K562 (cell line): ENCODE data around the gene EXOC2. TPM values are rescaled to one million over a fixed set of nuclear protein-coding genes. Genes with fewer than 3 reads are reported as not detected.

ENCODE experiments used
- ATAC-seq: fragments of 200-7000 bp; cut with Tn5 transposase; 3 replicates; pipeline ENCODE4 v1.9.1; 2020; ENCODE audit warnings: moderate library complexity
- BruUV-seq: library from RNA; stranded (reverse); fragments of 400-500 nt; replicated peaks from 2 replicates; lab custom pipeline; 2021; lab: Mats Ljungman, UMichigan
- CTCF ChIA-PET: fragments of 300-600 bp; formaldehyde crosslinking; extraction: SDS; loops from one replicate; lab custom pipeline; 2021; ENCODE audit warnings: low intra/inter-chr PET ratio; lab: Yijun Ruan, JAX
- POLR2A ChIA-PET: fragments of 300-600, 350-650 bp; sonication (Branson Sonifier 250); formaldehyde crosslinking; extraction: SDS; loops from one replicate; lab custom pipeline; 2021; ENCODE audit warnings: antibody characterized with exemption, inconsistent platforms; lab: Yijun Ruan, JAX
- DNase-seq, 4 experiments: peaks; one replicate each; pipeline versions ENCODE4 v3.0.0 to v3.0.0-alpha.2; 2011 to 2018; ENCODE audit warnings: low spot score in 3 of 4, mixed read lengths in 3 of 4; ENCODE audit errors: extremely low read depth in 1 of 4
- FAIRE-seq: peaks from 2 replicates; lab custom pipeline; 2011; peaks lifted over from hg19 to GRCh38; lab: Jason Lieb, UNC
- H2AFZ ChIP-seq: 2 replicates; pipeline ENCODE4 v1.6.0; 2011; ENCODE audit warnings: low read depth, low read length, control low read depth, inconsistent platforms
- H3K27ac ChIP-seq: fragments of 200-600 bp; 3 replicates; pipeline ENCODE4 v1.8.0; 2011; ENCODE audit warnings: low read depth, mild to moderate bottlenecking, control low read depth, inconsistent platforms, low read length, moderate library complexity, mixed read lengths; ENCODE audit errors: extremely low read depth
- H3K27me3 ChIP-seq, 2 experiments: fragments of 300-600 bp in 1 of 2; 2 replicates in 1 of 2; 3 replicates in 1 of 2; pipeline versions ENCODE4 v1.6.0 to v1.8.0; 2011; ENCODE audit warnings: inconsistent platforms in 2 of 2, low read length in 2 of 2, mild to moderate bottlenecking in 1 of 2, mixed read lengths in 1 of 2, moderate library complexity in 1 of 2; ENCODE audit not compliant: control insufficient read depth in 2 of 2, insufficient read depth in 2 of 2
- H3K36me3 ChIP-seq: fragments of 300-600 bp; 3 replicates; pipeline ENCODE4 v1.8.0; 2011; ENCODE audit warnings: mild to moderate bottlenecking, low read length, inconsistent platforms; ENCODE audit not compliant: control insufficient read depth, insufficient read depth
- H3K4me1 ChIP-seq, 2 experiments: fragments of 200-600 bp in 1 of 2; replicated peaks in 1 of 2; 2 replicates in 1 of 2; 3 replicates in 1 of 2; pipeline versions ENCODE4 v1.5.1 to v1.8.0; 2011; ENCODE audit warnings: inconsistent platforms in 2 of 2, low read length in 2 of 2, mild to moderate bottlenecking in 1 of 2, mixed read lengths in 1 of 2, moderate library complexity in 1 of 2; ENCODE audit not compliant: control insufficient read depth in 2 of 2, insufficient read depth in 2 of 2
- H3K4me2 ChIP-seq: 2 replicates; pipeline ENCODE4 v1.6.1; 2011; ENCODE audit warnings: low read length, control low read depth, inconsistent platforms, mixed read lengths; ENCODE audit not compliant: insufficient read depth
- H3K4me3 ChIP-seq: fragments of 200-600 bp; sonication (generic), shearing (Covaris generic); 2 replicates; pipeline ENCODE4 v1.5.1; 2016; ENCODE audit warnings: control low read depth, inconsistent platforms
- H3K79me2 ChIP-seq: fragments of 200-600 bp; 3 replicates; pipeline ENCODE4 v1.8.0; 2011; ENCODE audit warnings: low read length, inconsistent platforms; ENCODE audit not compliant: control insufficient read depth, insufficient read depth
- H3K9ac ChIP-seq, 2 experiments: 2 replicates each; pipeline versions ENCODE4 v1.6.0 to v1.6.1; 2011; ENCODE audit warnings: low read depth in 2 of 2, low read length in 2 of 2, control low read depth in 1 of 2, inconsistent platforms in 1 of 2, mild to moderate bottlenecking in 1 of 2, mixed read lengths in 1 of 2; ENCODE audit not compliant: insufficient read depth in 1 of 2
- H3K9me1 ChIP-seq: one replicate; pipeline ENCODE4 v1.6.0; 2011; ENCODE audit warnings: inconsistent platforms, mild to moderate bottlenecking, low read length, moderate library complexity; ENCODE audit not compliant: control insufficient read depth, insufficient read depth
- H3K9me3 ChIP-seq: replicated peaks from 2 replicates; pipeline ENCODE4 v1.5.1; 2011; ENCODE audit warnings: low read depth, low read length, inconsistent platforms; ENCODE audit not compliant: control insufficient read depth, insufficient read depth
- H4K20me1 ChIP-seq: replicated peaks from 2 replicates; pipeline ENCODE4 v1.6.1; 2011; ENCODE audit warnings: low read length, inconsistent platforms, mixed read lengths; ENCODE audit not compliant: control insufficient read depth, insufficient read depth
- CBFB ChIP-seq: sonication (generic); formaldehyde crosslinking; IDR thresholded peaks from 2 replicates; pipeline ENCODE4 v1.4.0; 2020; ENCODE audit warnings: mild to moderate bottlenecking, missing genetic modification reagents
- CBX1 ChIP-seq: sonication (generic); IDR thresholded peaks from 2 replicates; pipeline ENCODE4 v1.6.1; 2016; ENCODE audit warnings: antibody characterized with exemption, low read depth, mild to moderate bottlenecking
- MGA ChIP-seq: fragments of 450-650 bp; IDR thresholded peaks from 2 replicates; pipeline ENCODE4 v1.6.1; 2016; ENCODE audit warnings: mild to moderate bottlenecking, moderate library complexity
- PML ChIP-seq: IDR thresholded peaks from 2 replicates; pipeline ENCODE4 v1.6.1; 2012; ENCODE audit warnings: low read length, inconsistent platforms
- RBM39 ChIP-seq: fragments of 200-400 bp; formaldehyde crosslinking; optimal IDR thresholded peaks from 2 replicates; pipeline ENCODE3; 2018; ENCODE audit warnings: low read depth, low read length
- ZNF134 ChIP-seq: fragments of 250-450 bp; sonication (Bioruptor Pico); conservative IDR thresholded peaks from 2 replicates; pipeline ENCODE4 v1.4.0; 2020
- ZNF140 ChIP-seq: fragments of 250-450 bp; sonication (Bioruptor Pico); IDR thresholded peaks from 2 replicates; pipeline ENCODE4 v1.8.0; 2021; ENCODE audit warnings: moderate library complexity, mild to moderate bottlenecking, inconsistent platforms
- WGBS: fragments of 100-300 bp; shearing (Covaris generic); methylation state at CpG from one replicate; pipeline ENCODE4 v1.1.6; 2016; ENCODE audit warnings: low coverage, mixed read lengths; ENCODE audit not compliant: insufficient coverage; ENCODE audit errors: missing lambda C conversion rate; 5-methylcytosine and 5-hydroxymethylcytosine counted together
- in situ Hi-C: fragments of 300-500 bp; cut with MboI; formaldehyde crosslinking; loops from 4 replicates; pipeline ENCODE4 v1.15.0; 2018; ENCODE audit warnings: inconsistent platforms, mixed read lengths
- intact Hi-C: fragments of 100-400 bp; cut with micrococcal nuclease; formaldehyde crosslinking; loops from 2 replicates; pipeline ENCODE4 v1.14.2; 2022
- polyA plus RNA-seq, 8 experiments: library from polyadenylated mRNA; depleted of rRNA in 4 of 8; stranded (reverse) in 5 of 8; unstranded in 3 of 8; fragments of >200 nt; fragmentation: Nextera tagmentation in 2 of 8; fragmentation: Illumina TruSeq in 1 of 8; extraction: Ambion mirVana in 2 of 8; extraction: Trizol in 1 of 8; gene quantifications; 2 replicates each; pipeline versions ENCODE4 v1.2.1 to v1.2.3, GENCODE V29; 2011 to 2014; ENCODE audit warnings: inconsistent platforms in 1 of 8, missing spikeins in 1 of 8
- total RNA-seq, 7 experiments: library from RNA; depleted of rRNA in 6 of 7; stranded (reverse); fragments of >200 nt in 6 of 7; fragmentation: Illumina TruSeq in 2 of 7; extraction: Trizol in 2 of 7; gene quantifications; 2 replicates each; pipeline versions ENCODE4 v1.2.1 to v1.2.3, GENCODE V29; 2011 to 2021; ENCODE audit warnings: low replicate concordance in 1 of 7

The EXOC2 gene
- total and polyA plus RNA-seq, 9 of the 15 experiments (the other 6 are each of a cell fraction or from before 2014, with no cell fraction given), result 12.2 to 30.2 (median 24.2) TPM

GRCh38 chr6:502761-503160 is 190.2 kb downstream of the EXOC2 start:
- H3K27ac ChIP-seq, result no peak overlapping the region
- no peaks in the 10 kb centered on the region; the same call in 2 of the 3 replicates for H3K36me3 ChIP-seq
- DNase-seq, result no peak
- ChIA-PET POLR2A (interaction anchor here (0.6 kb wide), 1 partner anchor 1265 kb away, joined by 3 read pairs; no protein-coding TSS in a partner anchor), CTCF (no interaction called here)
- no peak for FAIRE-seq
- peaks cover 0 to 8% of the 10 kb centered on the region in 2 experiments; a peak in 1 of 5 replicates for H3K4me1 ChIP-seq
- intact Hi-C loops, result no loop called here
- no peaks in the 10 kb centered on the region for H3K9me3 ChIP-seq
- H3K9me1 ChIP-seq, result no peaks in the 10 kb centered on the region
- no peak overlapping the region for H3K4me2 ChIP-seq
- H4K20me1 ChIP-seq, result no peaks in the 10 kb centered on the region
- ATAC-seq, result no peak
- in situ Hi-C loops, result no loop called here
- 76% methylated on average over 7 of the region's 7 CpGs for WGBS
- H3K4me3 ChIP-seq, result no peak overlapping the region
- BruUV-seq, result no TSS peak
- TF ChIP-seq ZNF140 (CRISPR knock-in tag) (no peak), ZNF134 (CRISPR knock-in tag) (no peak), CBFB (CRISPR knock-in tag) (no peak), PML (no peak), CBX1 (no peak), RBM39 (no peak), MGA (no peak)
- H2AFZ ChIP-seq, result no peak overlapping the region
- H3K9ac ChIP-seq, result no peak overlapping the region
- H3K79me2 ChIP-seq, result no peaks in the 10 kb centered on the region
- no peaks in the 10 kb centered on the region for H3K27me3 ChIP-seq
